Stimulated activated naive CD8-positive, alpha-beta T cell treated with anti-CD3 and anti-CD28 coated beads, Interleukin-15, Interleukin-2, amounts not matched to agents 100 U/mL and 50 U/mL, for 24 hours (primary cell): Measurements from ENCODE around the gene GOLGA3.
"Not testable (repeated sequence)": the region's sequence is repeated elsewhere in the genome, so short reads cannot be mapped to it uniquely, and the experiment has no call there.

Source experiments
- ATAC-seq: fragments of 150-1000 bp; cut with Tn5 transposase; one replicate; pipeline ENCODE4 v1.10.0; 2021
- DNase-seq: peaks from one replicate; pipeline ENCODE4 v3.0.0; 2021

GOLGA3 gene

GRCh38 chr12:132828706-132829534 lies at the start of gene GOLGA3:
Gene GOLGA3 (minus strand): TSS chr12:132828869. CDS start chr12:132822128, 6,741 bp downstream.
- DNase-seq (peak; percentile 97), ATAC-seq (peak; percentile 91)

GRCh38 chr12:132874620-132875019 lies 46.0 kb upstream of the GOLGA3 start:
- not testable (repeated sequence) for ATAC-seq, DNase-seq

DNA sequence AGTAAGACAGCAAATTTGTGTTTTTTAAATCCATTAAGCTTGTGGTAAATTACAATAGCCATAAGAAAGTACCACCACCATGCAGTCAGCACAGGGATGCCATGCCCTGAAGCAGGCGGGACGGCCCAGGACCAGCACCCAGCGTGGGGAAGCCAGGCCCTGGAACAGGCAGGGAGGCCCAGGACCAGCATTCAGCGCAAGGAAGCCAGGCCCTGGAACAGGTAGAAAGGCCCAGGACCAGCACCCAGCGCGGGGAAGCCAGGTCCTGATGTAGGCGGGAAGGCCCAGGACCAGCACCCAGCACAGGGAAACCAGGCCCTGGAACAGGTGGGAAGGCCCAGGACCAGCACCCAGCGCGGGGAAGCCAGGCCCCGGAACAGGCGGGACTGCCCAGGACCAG lies 45.5 kb upstream of the GOLGA3 start:
- DNase-seq (no peak), ATAC-seq (no peak)

GRCh38 chr12:132873724-132874123 lies 45.1 kb upstream of the GOLGA3 start:
- ATAC-seq: peak; percentile 79
- peak; percentile 21 for DNase-seq

DNA sequence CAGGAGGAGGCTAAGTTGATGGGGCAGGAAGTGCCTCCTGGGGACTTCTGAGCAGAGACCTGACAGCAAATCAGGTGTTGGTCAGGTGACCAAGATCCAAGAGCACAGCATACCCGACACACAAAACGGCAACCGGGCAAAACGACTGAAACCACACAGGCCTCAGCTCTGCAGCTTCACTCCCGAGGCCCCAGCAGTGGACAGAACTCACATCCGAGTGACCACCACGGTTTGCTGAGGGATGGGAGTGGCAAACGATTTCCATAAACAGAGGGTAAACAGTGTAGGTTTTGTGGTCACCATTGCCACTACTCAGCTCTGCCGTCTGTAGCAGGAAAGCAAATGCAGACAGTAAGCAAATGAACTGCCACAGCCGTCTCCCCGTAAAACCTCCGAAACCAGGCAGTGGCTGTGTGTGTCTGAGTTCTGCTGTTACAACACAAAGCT lies 44.3 kb upstream of the GOLGA3 start:
- ATAC-seq: peak; percentile 61

DNA sequence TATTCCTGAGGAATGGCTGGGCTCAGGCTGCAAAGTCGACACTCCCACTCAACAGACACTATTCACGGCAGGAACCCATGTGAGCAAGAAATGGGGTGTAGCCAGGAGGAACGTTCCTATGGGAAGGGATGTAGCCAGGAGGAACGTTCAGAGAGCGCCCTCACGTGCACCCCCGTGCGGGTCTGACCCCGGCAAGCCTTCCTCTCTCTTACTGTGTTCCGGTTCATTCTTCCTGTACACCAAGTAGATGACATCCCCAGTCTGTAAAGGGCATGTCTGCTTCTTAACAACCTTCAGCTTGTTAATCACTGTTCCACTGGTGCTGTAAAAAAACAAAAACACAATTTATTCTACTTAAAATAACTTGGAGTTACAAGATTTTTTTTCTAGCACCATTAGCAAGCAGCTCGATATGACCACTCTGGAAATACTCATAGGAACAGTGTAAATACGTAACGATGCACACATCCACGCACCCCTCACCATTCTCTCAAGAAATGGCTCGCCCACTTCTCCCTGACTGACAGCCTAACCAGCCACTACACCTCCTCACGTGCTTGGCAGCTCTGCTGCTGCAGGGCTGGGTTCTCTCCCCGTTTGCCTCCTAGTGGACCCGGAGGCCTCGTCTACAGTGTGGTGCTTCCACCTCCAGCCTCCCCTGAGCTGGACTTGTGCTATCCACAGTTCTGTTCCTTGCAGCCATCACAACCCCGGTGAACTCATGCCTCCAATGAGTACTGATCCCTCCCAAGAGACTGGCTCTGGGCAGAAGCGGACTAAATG lies 43.6 kb upstream of the GOLGA3 start:
- ATAC-seq: peak; percentile 20
- DNase-seq: no peak

More for the DNA sequence above, 44.3 kb upstream of the GOLGA3 start:
- peak; percentile 21 for DNase-seq

DNA sequence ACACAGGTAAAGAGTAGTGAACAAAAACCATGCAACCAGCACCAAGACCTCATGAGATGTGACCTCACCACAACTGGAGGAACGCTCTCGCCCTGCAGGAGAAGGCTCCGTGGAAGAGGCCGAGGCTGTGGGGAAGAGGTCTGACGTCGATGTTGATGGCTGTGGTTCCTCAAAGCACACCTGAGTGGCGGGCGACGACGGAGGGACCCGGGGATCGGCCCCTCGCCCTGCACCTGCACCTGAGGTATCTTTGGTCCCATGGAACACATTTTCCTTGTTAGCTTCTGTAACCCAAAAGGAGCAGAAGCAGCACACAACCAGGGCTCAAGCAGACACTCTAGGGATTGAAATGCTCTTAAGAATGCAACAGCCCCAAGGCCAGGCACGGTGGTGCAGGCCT lies 40.9 kb upstream of the GOLGA3 start:
- ATAC-seq: no peak
- DNase-seq: no peak

- ATAC-seq (no peak), DNase-seq (no peak)
Measured at GRCh38 chr12:132866251-132866828, 37.7 kb upstream of the GOLGA3 start.

DNA sequence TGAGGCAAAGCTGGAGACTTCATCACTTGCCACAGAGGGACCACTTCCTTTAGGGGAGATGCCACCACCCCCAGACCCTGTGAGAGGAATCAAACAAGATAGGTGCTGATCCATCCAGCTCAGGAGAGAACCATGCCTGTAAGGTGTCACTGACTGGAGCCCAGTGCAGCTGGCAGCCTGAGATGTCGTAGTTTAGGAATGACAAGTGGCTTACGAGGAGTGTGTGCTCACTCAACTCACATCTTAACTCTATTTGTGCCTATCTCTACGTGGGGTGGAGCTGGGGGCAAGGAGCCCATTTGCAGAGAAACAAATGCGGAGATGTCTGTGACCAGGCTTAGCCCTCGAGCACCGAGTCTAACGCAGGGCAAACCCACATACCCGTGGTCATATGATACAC lies 32.9 kb upstream of the GOLGA3 start:
- DNase-seq (no peak), ATAC-seq (no peak)

DNA sequence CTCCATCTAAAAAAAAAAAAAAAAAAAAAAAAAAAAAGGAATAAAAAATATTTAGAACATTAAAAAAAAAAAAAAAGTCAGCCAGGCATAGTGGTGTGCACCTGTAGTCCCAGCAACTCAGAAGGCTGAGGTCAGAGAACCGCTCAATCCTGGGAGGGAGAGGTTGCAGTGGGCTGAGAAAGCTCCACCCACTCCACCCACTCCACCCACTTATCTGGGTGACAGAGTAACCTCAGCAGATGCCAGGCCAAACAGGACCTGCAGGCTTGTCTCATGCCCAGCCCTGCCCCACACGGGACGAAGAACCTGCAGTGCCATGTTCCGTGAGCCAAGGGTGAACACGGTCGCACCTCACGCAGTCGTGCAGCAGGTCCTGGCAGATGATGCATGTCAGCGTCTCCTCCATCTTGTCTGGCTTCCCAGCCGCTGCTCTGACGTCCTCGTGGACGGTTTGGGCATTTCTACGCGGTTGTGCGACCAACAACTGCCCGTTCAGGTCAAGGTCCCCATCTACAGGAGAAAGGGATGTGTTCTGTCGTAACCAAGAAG lies 30.1 kb upstream of the GOLGA3 start:
- no peak for ATAC-seq
- no peak for DNase-seq

DNA sequence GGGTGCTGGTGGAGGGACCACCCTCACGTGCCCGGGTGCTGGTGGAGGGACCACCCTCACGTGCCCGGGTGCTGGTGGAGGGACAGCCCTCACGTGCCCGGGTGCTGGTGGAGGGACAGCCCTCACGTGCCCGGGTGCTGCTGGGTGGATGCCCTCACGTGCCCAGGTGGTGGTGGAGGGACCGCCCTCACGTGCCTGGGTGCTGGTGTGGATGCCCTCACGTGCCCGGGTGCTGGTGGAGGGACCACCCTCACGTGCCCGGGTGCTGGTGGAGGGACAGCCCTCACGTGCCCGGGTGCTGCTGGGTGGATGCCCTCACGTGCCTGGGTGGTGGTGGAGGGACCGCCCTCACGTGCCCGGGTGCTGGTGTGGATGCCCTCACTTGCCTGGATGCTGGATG lies 28.4 kb upstream of the GOLGA3 start:
- not testable (repeated sequence) for ATAC-seq, DNase-seq

DNA sequence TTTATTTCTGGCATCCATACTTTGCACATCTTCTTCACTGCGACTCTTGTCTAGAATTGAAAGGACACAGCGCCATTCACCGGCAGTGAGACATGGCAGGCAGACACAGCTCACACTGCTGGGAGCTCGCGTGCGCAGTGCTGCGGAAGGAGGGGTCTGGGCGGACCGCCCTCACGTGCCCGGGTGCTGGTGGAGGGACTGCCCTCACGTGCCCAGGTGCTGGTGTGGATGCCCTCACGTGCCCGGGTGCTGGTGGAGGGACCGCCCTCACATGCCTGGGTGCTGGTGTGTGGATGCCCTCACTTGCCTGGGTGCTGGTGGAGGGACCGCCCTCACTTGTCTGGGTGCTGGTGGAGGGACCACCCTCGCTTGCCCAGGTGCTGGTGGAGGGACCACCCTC lies 27.9 kb upstream of the GOLGA3 start:
- ATAC-seq (no peak), DNase-seq (no peak)

DNA sequence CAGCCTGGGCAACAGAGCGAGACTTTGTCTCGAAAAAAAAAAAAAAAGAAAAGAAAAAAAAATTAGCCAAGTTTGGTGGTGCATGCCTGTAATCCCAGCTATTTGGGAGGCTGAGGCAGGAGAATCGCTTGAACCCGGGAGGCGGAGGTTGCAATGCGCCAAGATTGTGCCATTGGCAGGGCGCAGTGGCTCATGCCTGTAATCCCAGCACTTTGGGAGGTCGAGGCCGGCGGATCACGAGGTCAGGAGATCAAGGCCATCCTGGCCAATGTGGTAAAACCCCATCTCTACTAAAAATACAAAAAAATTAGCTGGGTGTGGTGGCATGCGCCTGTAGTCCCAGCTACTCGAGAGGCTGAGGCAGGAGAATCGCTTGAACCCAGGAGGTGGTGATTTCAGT lies 26.5 kb upstream of the GOLGA3 start:
- ATAC-seq, DNase-seq: not testable (repeated sequence)

DNA sequence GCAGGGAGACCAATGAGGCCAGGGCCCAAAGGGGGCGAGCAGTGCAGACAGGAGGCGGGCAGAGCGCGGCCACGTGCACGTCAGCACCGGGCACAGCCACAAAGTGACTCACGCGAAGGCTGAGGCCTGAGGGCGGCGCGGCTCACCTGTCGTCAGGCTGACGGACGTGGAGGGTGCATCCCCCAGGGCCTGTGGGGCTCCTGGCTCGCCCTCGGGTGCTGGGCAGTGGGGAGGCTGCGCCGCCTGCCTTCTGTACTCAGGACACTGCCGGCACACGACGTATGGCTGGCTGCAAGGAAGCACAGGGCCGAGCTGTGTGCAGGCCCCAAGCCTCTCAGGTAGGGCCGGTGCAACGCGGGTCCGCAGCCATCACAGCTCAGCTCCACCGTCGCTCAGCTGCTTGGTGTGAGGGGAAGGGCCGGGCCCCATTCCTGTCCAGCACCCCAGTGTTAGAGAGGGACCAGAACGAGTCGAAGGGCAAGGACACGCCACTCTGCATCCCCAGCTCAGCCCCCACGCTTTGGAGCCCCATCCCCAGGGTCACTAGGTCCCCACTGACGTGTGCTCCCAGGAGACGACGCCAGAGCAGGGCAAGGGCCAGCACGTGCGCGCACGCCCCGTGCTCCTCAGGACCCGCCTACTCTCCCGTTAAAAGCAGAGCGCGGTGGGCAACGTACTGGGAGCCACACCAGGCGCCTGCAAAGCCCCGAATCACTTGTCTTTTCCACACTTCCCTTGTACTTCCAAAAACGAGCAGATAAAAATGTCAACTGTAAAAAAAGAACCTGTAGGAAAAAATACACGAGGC lies 24.8 kb upstream of the GOLGA3 start:
- no peak for DNase-seq
- no peak for ATAC-seq

DNA sequence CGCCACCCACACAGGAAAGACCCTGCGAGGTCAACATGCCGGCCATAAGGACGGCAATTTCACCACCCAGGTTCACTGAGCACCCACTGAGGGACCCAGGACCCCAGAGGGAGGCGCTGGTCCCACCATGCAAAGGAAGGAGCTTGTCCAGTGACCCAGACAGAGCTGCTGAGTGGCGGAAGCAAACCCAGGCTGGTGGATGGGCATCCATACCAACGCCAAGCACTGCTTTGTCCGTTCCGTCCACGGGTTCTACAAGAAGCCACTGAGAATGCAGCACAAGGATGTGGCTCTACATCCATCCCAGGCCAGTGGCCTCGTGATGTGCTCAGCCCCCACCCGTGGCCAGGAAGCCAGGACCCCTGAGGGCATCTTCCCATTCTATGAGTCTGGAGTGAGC lies 23.8 kb upstream of the GOLGA3 start:
- ATAC-seq (no peak), DNase-seq (no peak)

DNA sequence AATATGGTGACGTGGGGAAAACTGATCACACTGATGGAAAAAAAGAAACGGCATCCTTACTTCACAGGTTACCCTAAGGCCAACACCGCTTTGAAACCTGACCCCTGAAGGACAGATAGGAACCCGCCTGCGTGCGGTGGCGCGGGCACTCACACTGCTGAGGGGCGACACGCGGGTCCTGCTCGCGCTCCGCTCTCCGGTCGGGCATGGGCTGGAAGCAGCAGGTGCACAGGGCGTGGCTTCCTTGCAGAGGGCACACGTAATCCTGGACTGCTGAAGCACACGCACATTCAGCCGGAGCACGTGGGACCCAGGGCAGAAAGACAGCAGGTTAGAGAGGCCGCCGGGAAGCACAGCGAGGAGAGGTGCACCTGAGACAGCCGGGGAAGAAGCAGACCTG lies 22.8 kb upstream of the GOLGA3 start:
- no peak for DNase-seq
- ATAC-seq: no peak

DNA sequence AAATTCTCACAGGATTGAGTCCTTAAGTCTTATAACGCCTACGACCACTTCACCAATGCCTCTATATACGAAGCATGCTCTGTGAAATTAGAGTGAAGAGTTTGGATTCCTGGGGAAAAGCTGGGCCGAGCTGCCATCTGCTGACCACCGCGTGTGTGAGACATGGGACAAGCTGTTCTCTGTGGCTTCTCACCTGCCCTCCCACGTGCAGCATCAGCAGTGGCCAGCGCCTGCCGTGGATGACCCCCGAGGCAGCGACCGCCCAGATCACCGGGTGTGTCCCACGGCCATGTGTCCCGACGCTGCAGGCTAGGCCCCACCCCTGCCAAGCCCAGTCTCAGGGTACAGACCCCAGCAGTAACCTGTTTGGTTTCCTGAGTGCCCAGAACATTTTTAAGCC lies 21.6 kb upstream of the GOLGA3 start:
- DNase-seq (no peak), ATAC-seq (no peak)

DNA sequence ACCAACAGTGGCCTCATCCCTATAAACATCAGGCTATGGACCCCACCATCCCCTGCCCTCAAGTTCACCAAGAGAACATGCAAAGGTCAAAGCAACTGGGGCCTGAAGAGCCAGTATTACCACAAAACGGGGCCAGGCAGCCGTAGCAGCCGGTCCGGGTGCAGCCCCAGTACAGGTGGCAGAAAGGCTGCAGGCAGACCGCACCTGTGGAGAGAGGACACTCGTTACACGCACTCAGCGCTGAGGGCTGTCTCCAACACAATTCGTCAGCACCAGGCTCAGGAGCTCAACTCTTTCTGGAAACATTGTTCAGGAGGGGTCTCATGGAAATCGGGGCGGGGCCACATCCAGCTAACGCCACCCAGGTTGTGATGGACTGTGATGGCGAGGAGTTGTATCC lies 19.9 kb upstream of the GOLGA3 start:
- ATAC-seq (no peak), DNase-seq (no peak)

GRCh38 chr12:132847363-132848356 lies 19.0 kb upstream of the GOLGA3 start:
- DNase-seq (no peak), ATAC-seq (peak; percentile 6)

DNA sequence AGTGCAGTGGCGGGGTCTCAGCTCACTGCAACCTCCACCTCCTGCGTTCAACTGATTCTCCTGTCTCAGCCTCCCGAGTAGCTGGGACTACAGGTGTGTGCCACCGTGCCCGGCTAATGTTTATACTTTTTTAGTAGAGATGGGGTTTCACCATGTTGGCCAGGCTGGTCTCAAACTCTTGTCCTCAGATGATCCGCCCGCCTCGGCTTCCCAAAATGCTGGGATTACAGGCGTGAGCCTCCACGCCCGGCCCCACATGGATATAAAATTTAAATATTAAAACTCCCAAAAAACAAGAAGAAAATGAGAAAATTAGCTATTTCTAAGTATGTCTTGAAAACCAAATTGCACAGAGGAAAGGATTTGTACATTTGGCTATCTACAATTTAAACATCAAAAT lies 16.0 kb upstream of the GOLGA3 start:
- not testable (repeated sequence) for ATAC-seq, DNase-seq
